AG04450 (cell line): ENCODE results near the gene TLR8. TPM values are rescaled to one million over a fixed set of nuclear protein-coding genes. Genes with fewer than 3 reads are reported as not detected.

ENCODE experiments used
- CTCF ChIA-PET: fragments of 300-600, 350-600 bp; formaldehyde crosslinking; extraction: SDS; loops from one replicate; lab custom pipeline; 2022; ENCODE audit warnings: antibody characterized with exemption, inconsistent platforms; lab: Charles Lee
- POLR2A ChIA-PET: fragments of 350-600 bp; formaldehyde crosslinking; extraction: SDS; loops from one replicate; lab custom pipeline; 2021; ENCODE audit warnings: antibody characterized with exemption, inconsistent platforms; lab: Yijun Ruan, JAX
- DNase-seq: peaks from one replicate; pipeline ENCODE4 v3.0.0-alpha.2; 2011; ENCODE audit warnings: low read depth, low spot score
- H3K27ac ChIP-seq: one replicate; pipeline ENCODE4 v1.5.1; 2012; ENCODE audit warnings: low read depth, low read length, control low read depth
- H3K27me3 ChIP-seq: one replicate; pipeline ENCODE4 v1.6.0; 2012; ENCODE audit warnings: low read length; ENCODE audit not compliant: control insufficient read depth, insufficient read depth
- H3K4me3 ChIP-seq: 2 replicates; pipeline ENCODE4 v1.5.1; 2011; ENCODE audit warnings: mild to moderate bottlenecking, low read depth, low read length, control low read depth
- H3K9me3 ChIP-seq: 2 replicates; pipeline ENCODE4 v1.5.1; 2012; ENCODE audit warnings: low read length; ENCODE audit not compliant: control insufficient read depth, insufficient read depth
- polyA plus RNA-seq: library from polyadenylated mRNA; depleted of rRNA; stranded (reverse); fragments of >200 nt; gene quantifications from 2 replicates; pipeline ENCODE4 v1.2.3, GENCODE V29; 2011
- TF ChIP-seq, protein P1 (sequence below): IDR thresholded peaks from 2 replicates; pipeline ENCODE4 v1.5.1; 2011; ENCODE audit warnings: low read depth, low read length, control low read depth, inconsistent platforms

TLR8 gene
- polyA plus RNA-seq, 1 experiment, result not detected

GRCh38 chrX:12887767-12888166 lies 18.7 kb upstream of the TLR8 start:
- DNase-seq, result no peak
- Histone ChIP-seq H3K9me3 (no peaks in the 10 kb centered on the region), H3K4me3 (no peak overlapping the region), H3K27ac (no peak overlapping the region), H3K27me3 (no peaks in the 10 kb centered on the region)
- TF ChIP-seq, protein P1, sequence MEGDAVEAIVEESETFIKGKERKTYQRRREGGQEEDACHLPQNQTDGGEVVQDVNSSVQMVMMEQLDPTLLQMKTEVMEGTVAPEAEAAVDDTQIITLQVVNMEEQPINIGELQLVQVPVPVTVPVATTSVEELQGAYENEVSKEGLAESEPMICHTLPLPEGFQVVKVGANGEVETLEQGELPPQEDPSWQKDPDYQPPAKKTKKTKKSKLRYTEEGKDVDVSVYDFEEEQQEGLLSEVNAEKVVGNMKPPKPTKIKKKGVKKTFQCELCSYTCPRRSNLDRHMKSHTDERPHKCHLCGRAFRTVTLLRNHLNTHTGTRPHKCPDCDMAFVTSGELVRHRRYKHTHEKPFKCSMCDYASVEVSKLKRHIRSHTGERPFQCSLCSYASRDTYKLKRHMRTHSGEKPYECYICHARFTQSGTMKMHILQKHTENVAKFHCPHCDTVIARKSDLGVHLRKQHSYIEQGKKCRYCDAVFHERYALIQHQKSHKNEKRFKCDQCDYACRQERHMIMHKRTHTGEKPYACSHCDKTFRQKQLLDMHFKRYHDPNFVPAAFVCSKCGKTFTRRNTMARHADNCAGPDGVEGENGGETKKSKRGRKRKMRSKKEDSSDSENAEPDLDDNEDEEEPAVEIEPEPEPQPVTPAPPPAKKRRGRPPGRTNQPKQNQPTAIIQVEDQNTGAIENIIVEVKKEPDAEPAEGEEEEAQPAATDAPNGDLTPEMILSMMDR, result no peak
- ChIA-PET POLR2A (no interaction called here), CTCF (no interaction called here)

DNA sequence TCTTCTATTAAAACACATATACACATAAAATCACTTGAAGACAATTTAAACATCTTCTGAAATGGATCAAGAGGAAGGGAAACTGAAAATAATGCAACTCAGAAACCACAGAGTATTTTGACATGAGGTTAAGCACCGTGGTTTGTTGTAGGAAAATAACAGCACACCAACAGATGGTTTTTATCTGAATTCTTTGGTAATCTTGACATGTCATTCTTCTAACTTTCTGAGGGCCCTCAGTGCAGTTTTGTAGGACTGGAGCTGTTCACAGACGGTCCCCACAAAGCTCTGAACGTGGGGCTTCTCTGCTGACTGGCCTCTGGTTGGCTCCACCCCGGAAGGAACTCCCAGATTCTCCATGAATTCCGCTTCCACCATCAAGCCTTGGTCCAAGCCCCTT lies 16.0 kb upstream of the TLR8 start:
- no peak overlapping the region for H3K4me3 ChIP-seq
- ChIA-PET POLR2A (interaction anchor here (0.7 kb wide), 1 partner anchor 63 kb away, joined by 3 read pairs; no protein-coding TSS in a partner anchor), CTCF (interaction anchor here (8.8 kb wide), 1 partner anchor 76 kb away, joined by 79 read pairs; no protein-coding TSS in a partner anchor)
- TF ChIP-seq, protein P1, result no peak
- H3K9me3 ChIP-seq, result no peaks in the 10 kb centered on the region
- no peak overlapping the region for H3K27ac ChIP-seq
- H3K27me3 ChIP-seq, result no peaks in the 10 kb centered on the region
- DNase-seq, result no peak

DNA sequence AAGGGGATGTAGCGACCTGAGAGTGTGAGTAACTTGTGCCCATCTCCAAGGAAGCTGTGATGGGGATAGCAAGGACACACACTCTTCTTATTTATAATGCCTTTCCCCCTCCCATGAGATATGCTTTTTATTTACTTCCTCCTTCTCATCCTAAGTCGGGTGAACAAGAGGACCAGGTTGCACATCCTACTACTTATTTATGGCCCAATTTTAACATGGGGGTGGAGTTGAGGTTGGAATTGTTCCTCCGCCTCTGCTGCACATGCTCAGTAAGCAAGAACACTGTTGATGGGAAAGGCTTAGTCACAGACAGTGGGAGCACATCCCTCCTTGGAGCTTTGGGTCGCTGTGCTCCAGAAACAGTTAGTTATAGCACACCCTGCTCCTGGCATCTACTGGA lies 15.2 kb upstream of the TLR8 start:
- CTCF ChIA-PET, result interaction anchor here (8.8 kb wide), 1 partner anchor 77 kb away, joined by 79 read pairs; no protein-coding TSS in a partner anchor
- POLR2A ChIA-PET, result interaction anchor here (0.7 kb wide), 1 partner anchor 63 kb away, joined by 3 read pairs; no protein-coding TSS in a partner anchor
- no peaks in the 10 kb centered on the region for H3K27me3 ChIP-seq
- DNase-seq, result no peak
- TF ChIP-seq, protein P1, result no peak
- no peak overlapping the region for H3K27ac ChIP-seq
- H3K4me3 ChIP-seq, result no peak overlapping the region
- no peaks in the 10 kb centered on the region for H3K9me3 ChIP-seq

- H3K4me3 ChIP-seq, result no peak overlapping the region
- POLR2A ChIA-PET, result no interaction called here
- no peak overlapping the region for H3K27ac ChIP-seq
- TF ChIP-seq, protein P1, result no peak
- CTCF ChIA-PET, result interaction anchor here (8.8 kb wide), 1 partner anchor 78 kb away, joined by 79 read pairs; no protein-coding TSS in a partner anchor
- no peaks in the 10 kb centered on the region for H3K27me3 ChIP-seq
- no peak for DNase-seq
- no peaks in the 10 kb centered on the region for H3K9me3 ChIP-seq
These were observed 14.4 kb upstream of the TLR8 start for GRCh38 chrX:12891915-12892506.

- POLR2A ChIA-PET, result no interaction called here
- DNase-seq, result no peak
- Histone ChIP-seq H3K4me3 (no peak overlapping the region), H3K9me3 (no peaks in the 10 kb centered on the region), H3K27me3 (no peaks in the 10 kb centered on the region), H3K27ac (no peak overlapping the region)
- TF ChIP-seq, protein P1, result no peak
- CTCF ChIA-PET, result interaction anchor here (1.5 to 8.8 kb wide), 2 partner anchors 14 to 79 kb away, joined by 4 to 79 read pairs; no protein-coding TSS in a partner anchor
These were observed 13.7 kb upstream of the TLR8 start for GRCh38 chrX:12892716-12893115.
